ENCODE measurements around the gene KDM4C.

DNA sequence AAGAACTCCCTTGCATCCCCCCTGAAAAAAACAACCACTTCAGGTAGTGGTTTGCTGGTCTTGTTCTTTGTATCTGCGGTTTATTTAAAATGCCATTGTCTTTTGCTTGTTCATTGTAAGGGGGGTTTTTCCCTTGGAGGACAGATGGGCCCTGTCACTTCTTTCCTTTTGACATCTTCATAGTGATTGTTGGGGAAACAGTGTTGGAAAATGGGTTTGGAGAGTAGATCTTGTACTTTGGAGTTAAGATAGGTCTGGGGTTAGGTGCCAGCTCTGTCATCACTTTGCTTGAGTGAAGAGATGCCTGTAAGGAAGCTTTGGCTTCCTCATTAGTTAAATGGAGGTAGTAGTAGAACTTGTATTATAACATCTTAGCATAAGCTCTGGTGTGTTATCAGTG is 112.4 kb downstream of the KDM4C start:
- no peak for TF ChIP-seq EZH2 (IDR thresholded peaks at IDR 0.05; ENCODE audit: insufficient read depth, poor library complexity, severe bottlenecking)
- no peak for TF ChIP-seq EZH2phosphoT487 (IDR thresholded peaks at IDR 0.05; ENCODE audit: insufficient read depth, low read depth)
